Retinal pigment epithelial cell (primary cell): ENCODE data around the gene TAGLN2.

ENCODE experiments used
- DNase-seq: peaks from one replicate; pipeline ENCODE4 v3.0.0-alpha.2; 2010; ENCODE audit warnings: low read depth
- H3K4me3 ChIP-seq: 2 replicates; pipeline ENCODE4 v1.5.1; 2011; ENCODE audit warnings: mild to moderate bottlenecking, low read length, control low read depth, moderate library complexity
- TF ChIP-seq, protein P1 (sequence below): conservative IDR thresholded peaks from 2 replicates; pipeline ENCODE4 v1.5.1; 2011; ENCODE audit warnings: low read depth, low read length, control low read depth, inconsistent platforms

The TAGLN2 gene

DNA sequence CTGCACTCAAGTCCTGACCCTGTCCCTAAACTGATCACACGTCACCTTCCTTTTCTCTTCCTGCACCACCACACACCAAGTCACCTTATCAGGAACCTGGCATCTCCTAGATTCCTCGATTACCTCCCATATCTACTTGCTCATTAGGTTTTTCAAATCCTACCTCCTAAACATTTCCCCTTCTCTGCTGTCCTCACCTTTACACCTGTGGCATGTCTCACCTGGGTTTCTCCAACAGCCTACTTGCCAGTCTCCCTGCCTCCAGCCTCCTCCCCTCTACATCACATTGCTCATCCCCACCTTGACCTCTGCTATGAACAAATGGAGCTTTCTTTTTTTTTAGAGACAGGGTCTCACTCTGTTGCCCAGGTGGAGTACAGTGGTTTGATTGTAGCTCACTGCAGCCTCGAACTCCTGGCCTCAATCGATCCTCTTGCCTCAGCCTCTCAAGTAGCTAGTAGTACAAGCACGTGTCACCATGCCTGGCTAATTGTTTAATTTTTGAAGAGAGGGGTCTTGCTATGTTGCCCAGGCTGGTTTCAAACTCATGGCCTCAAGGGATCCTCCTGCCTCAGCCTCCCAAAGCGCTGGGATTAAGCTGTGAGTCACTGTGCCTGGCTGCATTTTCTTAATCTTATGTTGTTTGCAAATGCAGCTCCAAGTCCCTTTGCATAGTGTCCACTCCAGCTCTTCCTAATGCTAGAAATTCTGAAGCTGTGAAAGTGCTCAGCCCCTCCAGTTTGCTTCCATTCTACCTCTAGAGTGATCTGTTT, 13.8 kb upstream of the TAGLN2 start:
- no peak overlapping the region for H3K4me3 ChIP-seq
- DNase-seq: no peak
- TF ChIP-seq, protein P1, sequence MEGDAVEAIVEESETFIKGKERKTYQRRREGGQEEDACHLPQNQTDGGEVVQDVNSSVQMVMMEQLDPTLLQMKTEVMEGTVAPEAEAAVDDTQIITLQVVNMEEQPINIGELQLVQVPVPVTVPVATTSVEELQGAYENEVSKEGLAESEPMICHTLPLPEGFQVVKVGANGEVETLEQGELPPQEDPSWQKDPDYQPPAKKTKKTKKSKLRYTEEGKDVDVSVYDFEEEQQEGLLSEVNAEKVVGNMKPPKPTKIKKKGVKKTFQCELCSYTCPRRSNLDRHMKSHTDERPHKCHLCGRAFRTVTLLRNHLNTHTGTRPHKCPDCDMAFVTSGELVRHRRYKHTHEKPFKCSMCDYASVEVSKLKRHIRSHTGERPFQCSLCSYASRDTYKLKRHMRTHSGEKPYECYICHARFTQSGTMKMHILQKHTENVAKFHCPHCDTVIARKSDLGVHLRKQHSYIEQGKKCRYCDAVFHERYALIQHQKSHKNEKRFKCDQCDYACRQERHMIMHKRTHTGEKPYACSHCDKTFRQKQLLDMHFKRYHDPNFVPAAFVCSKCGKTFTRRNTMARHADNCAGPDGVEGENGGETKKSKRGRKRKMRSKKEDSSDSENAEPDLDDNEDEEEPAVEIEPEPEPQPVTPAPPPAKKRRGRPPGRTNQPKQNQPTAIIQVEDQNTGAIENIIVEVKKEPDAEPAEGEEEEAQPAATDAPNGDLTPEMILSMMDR: no peak

GRCh38 chr1:159938211-159938852, 13.0 kb upstream of the TAGLN2 start:
- TF ChIP-seq, protein P1: no peak
- DNase-seq: peak; percentile 89
- H3K4me3 ChIP-seq: no peak overlapping the region

DNA sequence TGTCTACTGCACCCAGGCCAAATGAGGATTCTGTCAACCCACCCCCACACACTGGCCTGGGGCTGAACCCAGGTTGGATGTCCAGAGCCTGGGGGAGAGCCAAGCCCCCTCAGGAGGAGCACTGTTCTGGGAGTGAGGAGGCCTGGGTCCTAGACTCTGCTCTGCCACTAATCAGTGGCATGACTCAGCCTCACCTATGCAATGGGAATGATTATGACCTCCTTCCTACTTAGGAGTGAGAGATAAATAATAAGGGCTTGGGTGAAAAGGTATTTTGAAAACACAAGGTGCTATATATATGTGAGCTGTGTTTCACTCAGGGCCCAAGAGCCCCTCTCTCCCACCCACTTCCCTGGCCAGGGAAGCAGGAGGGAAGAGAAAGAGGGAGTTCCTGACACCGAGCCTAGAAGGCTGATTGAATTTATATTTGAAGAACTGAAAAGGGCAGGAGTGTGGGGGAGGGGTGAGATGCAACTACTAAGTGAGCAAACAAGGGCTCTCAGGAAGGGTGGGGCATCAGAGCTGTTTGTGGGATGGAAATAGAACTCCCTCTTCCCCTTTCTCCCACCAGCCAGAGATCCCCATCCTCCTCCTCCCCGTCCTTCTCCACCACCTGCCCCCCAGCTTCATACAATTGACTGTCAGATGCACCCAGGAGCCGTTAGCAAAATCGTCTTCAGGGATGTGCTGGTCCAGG, 11.9 kb upstream of the TAGLN2 start:
- DNase-seq: no peak
- no peak overlapping the region for H3K4me3 ChIP-seq
- TF ChIP-seq, protein P1: no peak

GRCh38 chr1:159936273-159936904, 11.1 kb upstream of the TAGLN2 start:
- TF ChIP-seq, protein P1: peak; percentile 95
- no peak for DNase-seq
- no peak overlapping the region for H3K4me3 ChIP-seq

DNA sequence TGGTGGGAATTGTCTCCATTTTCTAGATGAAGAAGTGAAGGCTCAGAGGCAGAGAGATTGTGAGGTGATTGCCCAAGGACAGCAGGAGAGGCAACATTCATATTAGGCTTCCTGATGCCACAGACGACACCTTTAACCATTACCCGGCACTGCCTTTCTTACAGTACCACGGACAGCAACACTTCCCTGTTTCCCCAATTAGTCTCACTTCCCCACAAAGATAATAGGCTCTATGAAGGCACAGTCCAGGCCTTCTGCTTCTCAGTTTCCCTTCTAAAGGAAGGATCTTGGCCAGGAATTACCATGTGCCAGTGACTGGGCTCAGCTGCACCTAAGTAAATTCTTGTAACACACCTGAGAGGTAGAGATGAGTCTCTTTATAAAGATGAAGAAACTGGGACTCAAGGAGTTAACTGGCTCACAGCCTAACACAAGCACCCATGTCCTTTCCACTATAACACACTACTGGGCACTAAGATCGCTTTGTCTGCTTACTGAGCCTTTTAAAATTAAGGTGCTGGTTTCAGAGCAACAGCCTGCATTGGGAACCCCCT, 10.5 kb upstream of the TAGLN2 start:
- TF ChIP-seq, protein P1: no peak
- no peak for DNase-seq
- H3K4me3 ChIP-seq: no peak overlapping the region

GRCh38 chr1:159935305-159935704, 10.0 kb upstream of the TAGLN2 start:
- no peak for DNase-seq
- TF ChIP-seq, protein P1: no peak
- no peak overlapping the region for H3K4me3 ChIP-seq
